Gastrocnemius medialis (tissue), 4 donors: ENCODE results near the gene ACTRT3.

Experiments used
- POLR2A ChIP-seq, 2 donors: fragments of 450-650 bp; IDR thresholded peaks; one replicate each; pipeline ENCODE4 v1.6.1; 2017; ENCODE audit warnings: antibody characterized with exemption in 2 of 2, mild to moderate bottlenecking in 2 of 2, moderate library complexity in 2 of 2
- TF ChIP-seq, protein P1 (sequence below), 5 experiments: fragments of 450-650 bp in 3 of 5; fragments of 200-600 bp in 2 of 5; sonication (generic) in 2 of 5; IDR thresholded peaks in 4 of 5; conservative IDR thresholded peaks in 1 of 5; 1 replicate in 4 of 5; 2 replicates in 1 of 5; pipeline ENCODE4 v1.5.1; 2016 to 2019; ENCODE audit warnings: antibody characterized with exemption in 5 of 5, mild to moderate bottlenecking in 3 of 5, moderate library complexity in 3 of 5

DNA sequence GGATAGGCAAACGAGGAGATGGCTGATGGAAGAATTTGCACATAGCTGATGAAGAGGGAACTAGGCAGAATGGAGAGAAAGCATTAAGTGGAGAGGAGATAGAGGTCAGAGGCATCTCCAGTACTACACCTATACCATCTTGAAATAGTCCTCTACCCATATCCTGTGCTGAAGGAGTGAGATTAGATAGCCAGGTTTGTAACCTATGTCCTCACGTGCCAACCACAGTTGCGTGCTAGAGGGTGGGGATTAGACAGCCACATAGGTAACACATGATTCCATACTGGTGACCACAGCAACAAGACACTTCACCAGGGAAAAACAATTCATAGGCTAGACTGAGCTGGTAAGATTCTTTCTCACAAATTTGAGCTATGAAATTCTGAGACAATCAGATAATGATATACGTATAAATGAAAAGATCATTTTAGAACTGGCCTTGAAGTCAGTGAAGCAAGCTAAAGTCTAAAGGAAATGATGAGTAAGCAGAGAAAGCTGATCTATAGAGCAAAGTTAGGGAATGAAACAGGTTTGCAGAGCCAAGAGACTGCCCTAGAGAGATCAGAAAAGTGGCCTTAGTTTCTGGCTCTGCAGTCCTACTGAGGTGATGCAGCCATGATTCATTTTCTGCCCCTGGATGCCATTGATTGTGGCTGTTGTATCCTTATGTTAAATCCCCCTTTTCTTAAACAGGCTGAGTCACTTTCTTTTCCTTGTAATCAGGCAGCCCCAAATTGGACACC is 21.5 kb upstream of the ACTRT3 start:
- no peak for TF ChIP-seq POLR2A (IDR thresholded peaks at IDR 0.05)
- TF ChIP-seq, protein P1, sequence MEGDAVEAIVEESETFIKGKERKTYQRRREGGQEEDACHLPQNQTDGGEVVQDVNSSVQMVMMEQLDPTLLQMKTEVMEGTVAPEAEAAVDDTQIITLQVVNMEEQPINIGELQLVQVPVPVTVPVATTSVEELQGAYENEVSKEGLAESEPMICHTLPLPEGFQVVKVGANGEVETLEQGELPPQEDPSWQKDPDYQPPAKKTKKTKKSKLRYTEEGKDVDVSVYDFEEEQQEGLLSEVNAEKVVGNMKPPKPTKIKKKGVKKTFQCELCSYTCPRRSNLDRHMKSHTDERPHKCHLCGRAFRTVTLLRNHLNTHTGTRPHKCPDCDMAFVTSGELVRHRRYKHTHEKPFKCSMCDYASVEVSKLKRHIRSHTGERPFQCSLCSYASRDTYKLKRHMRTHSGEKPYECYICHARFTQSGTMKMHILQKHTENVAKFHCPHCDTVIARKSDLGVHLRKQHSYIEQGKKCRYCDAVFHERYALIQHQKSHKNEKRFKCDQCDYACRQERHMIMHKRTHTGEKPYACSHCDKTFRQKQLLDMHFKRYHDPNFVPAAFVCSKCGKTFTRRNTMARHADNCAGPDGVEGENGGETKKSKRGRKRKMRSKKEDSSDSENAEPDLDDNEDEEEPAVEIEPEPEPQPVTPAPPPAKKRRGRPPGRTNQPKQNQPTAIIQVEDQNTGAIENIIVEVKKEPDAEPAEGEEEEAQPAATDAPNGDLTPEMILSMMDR (IDR thresholded peaks at IDR 0.05 in 4 of 5, conservative IDR thresholded peaks at IDR 0.05 in 1 of 5): no peak
